GM19468 (cell line): ENCODE data around the gene MTFP1.
A peak's percentile ranks its signal among the peaks of the same experiment; 100 is the strongest.
"Not testable (repeated sequence)": the region's sequence is repeated elsewhere in the genome, so short reads cannot be mapped to it uniquely, and the experiment has no call there.

Experiments
- ATAC-seq: cut with Tn5 transposase; IDR thresholded peaks from one replicate; pipeline ENCODE4 v1.9.1; 2021; ENCODE audit warnings: mild to moderate bottlenecking, moderate library complexity, moderate number of reproducible peaks; ENCODE audit not compliant: unreplicated experiment; ENCODE audit errors: extremely low read depth

Gene MTFP1

DNA sequence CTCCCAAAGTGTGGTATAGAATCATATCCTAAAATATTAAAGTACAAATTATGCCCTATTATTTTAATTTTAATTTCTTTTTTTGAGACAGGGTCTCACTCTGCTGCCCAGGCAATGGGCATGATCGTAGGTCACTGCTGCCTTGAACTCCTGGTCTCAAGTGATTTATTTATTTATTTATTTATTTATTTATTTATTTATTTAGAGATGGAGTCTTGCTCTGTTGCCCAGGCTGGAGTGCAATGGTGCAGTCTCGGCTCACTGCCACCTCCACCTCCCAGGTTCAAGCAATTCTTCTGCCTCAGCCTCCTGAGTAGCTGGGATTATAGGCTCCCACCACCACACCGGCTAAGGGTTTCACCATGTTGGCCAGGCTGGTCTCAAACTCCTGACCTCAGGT, 24.5 kb upstream of the MTFP1 start:
- not testable (repeated sequence) for ATAC-seq

DNA sequence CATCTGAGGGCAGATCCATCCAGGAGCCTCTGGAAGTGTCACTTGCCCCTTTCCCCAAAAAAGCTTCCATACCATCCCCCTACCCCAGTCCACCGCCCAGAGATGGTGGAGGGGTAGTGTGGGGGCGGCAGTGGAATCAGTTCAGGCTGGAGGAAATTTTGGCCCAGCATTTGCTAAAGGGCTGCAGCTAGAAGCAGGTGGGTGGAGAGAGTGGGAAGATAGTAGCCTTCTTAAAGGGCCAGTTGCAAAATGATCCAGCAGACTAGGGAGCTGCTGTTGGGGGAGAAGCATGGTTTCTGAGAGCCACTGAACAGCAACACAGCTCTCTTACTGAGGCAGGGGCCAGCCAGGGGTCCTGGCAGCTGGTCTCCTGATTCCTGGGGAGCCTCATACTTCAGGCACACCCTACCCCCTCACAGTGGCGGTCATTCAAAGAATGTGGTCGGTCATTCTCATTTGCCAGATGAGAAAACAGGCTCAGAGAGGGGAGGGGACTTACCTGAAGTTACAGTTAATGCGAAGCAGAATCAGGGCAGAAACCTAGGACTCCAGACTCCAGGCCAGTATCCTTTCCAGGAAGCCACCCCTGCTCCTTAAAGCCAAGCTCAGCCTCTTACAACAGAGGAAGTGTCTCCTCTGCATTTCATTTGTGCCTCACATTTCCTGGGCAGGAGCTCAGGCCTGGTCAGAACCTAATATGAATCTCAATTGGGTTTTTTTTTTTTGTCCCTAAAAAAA, 23.4 kb upstream of the MTFP1 start:
- ATAC-seq = no peak

DNA sequence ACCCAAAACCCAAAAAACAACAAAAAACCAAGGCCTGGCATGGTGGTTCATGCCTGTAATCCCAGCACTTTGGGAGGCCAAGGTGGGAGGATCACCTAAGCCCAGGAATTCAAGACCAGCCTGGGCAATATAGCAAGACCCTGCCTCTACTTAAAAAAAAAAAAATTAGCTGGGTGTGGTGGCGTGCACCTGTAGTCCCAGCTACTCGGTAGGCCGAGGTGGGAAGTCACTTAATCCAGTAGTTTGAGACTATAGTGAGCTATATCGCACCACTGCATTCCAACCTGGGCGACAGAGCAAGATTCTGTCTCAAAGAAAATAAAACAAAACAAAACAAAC, 22.8 kb upstream of the MTFP1 start:
- ATAC-seq = not testable (repeated sequence)

DNA sequence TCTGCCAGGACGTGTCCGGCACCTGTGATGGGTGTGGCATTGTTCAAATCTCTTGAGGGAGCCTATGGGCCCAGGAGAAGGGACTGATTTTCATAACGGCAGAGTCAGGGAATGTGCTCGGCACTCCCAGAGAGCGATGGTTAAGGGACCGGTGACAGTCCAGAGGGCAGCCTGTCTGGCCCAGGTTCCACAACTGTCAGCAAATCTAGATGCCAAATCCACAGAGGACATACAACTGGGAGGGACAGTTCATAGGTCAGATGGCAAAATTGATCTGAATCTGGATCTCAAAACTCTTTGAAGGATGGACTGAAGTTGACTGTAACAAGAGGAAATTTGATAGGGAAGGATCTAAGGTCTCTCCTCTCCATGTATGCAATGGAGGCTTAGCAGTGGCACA, 21.3 kb upstream of the MTFP1 start:
- ATAC-seq = no peak

DNA sequence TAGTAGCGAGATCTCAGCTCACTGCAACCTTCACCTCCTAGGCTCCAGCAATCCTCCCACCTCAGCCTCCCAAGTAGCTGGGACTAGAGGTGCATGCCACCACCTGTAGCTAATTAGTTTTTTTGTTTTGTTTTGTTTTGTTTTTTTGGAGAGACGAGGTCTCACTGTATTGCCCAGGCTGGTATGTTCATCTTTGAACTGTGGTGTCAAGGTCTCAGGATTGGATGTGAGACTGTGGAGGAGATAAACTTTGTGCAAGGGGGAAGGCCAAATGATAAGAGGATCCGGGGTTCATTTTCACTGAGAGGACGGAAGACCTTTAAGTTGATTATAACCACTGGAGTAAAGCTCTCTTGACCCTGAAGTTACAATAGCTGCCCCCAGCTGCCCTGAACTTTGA, 19.8 kb upstream of the MTFP1 start:
- no peak for ATAC-seq

DNA sequence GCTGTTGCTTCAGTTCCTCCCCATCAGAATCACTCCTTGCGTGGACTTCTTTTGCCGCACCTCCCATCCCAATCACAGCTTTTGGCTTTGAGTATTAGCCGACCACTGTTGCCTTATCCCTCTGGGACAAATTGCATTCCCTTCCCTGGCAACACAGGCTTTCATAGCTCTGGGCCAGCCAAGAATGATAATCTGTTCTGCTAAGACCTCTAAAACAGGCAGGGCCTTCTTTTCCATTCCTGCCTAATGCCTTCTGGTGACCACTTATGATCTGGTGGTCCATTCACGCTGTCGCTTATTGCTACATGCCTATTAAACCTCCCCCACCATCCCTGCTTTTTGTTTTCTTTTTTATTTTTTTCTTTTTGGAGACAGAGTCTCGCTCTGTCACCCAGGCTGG, 19.2 kb upstream of the MTFP1 start:
- no peak for ATAC-seq

DNA sequence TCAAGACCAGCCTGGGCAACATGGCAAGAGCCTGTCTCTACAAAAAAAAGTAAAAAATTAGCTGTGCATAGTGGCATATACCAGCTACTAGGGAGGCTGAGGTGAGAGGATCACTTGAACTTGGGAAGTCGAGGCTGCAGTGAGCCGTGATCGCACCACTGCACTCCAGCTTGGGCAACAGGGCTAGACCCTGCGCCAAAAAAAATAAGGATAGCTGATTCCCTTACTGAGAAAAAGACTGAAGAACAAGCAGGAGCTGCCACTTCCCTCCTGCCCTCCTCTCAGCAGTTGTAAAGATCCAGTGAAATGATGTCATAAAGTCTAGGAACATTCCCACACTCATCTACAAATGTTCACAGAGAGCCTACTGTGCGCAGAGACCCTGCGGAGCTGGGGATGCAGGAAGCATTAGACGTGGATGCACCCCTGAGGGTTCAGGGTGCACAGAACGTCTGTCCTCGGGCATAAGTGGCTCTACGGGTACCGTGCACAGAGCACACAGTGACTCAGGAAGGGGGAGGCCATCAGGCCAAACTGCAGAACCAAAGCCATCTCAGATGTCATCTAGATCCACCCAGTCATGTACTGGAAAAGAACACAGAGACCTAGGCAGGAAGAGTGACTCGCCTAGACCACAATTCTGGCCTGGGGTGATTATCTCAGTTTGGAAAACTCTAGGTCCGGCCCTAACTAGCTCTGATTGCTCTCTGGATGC, 17.0 kb upstream of the MTFP1 start:
- ATAC-seq = no peak

DNA sequence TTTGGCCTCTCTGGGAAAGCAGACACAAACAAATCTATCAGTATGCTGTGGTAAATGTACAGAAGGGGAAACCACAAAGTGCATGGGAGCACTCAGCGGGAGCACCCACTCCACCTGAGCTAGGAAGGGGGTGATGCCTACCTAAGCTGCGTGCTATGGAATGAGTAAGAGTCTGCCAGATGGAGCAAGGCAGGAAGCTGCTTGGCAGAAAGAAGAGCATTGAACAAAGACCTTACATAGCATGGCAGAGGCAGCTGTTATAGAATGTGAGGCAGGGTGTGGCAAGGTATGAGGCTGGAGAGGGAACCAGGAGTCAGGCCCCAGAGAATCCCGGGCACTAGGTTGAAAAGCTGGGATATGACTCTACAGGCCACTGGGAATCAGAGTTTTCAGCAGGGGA, 13.8 kb upstream of the MTFP1 start:
- no peak for ATAC-seq

DNA sequence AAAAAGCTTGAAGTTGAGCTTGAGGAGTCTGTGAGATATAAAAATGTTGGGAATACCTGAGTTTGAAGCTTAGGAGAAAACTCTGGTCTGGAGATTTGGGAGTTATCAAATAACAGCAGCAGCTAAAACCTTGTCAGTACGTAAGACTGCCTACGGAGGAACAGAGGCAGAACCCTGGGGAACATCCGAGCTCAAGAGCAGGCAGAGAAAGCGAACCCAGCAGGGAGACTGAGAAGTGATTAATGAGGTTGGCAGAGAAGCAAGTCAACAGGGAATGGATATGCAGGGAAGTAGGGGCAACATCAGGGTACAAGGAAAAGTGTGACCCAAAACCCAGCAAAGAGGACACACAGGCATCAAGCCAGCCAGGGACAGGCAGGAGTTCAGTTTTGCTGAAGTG, 12.6 kb upstream of the MTFP1 start:
- ATAC-seq = no peak

DNA sequence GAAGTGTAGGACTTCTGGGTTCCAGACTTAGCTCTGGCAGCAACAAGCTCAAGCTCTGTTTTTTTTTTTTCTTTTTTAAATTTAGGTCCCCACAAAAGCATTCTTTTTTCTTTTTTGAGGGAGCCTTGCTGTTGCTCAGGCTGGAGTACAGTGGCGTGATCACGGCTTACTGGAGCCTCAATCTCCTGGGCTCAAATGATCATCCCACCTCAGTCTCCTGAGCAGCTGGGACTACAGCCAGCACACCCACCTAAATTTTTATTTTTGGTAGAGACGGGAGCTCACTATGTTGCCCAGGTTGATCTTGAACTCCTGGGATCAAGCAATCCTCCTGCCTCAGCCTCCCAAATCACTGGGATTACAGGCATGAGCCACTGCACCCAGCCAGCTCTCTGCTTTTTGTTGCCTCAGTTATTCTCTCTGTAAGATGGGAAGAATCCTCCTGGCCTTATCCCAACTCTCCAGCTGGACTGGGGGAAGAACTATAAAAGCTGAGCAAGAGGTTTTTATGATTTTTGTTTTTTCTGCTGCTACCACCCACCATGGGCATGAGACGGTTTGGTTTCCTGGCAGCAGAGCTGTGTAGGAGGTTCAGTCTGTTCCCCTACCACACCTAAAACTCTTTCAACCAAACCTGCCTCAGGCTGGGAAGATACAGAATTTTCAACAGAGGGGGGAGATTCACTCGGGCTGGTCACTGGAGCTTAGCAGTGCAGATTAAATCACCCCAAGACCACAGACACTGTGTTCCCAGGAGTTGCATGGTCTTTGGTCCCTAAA, 11.6 kb upstream of the MTFP1 start:
- ATAC-seq = no peak

DNA sequence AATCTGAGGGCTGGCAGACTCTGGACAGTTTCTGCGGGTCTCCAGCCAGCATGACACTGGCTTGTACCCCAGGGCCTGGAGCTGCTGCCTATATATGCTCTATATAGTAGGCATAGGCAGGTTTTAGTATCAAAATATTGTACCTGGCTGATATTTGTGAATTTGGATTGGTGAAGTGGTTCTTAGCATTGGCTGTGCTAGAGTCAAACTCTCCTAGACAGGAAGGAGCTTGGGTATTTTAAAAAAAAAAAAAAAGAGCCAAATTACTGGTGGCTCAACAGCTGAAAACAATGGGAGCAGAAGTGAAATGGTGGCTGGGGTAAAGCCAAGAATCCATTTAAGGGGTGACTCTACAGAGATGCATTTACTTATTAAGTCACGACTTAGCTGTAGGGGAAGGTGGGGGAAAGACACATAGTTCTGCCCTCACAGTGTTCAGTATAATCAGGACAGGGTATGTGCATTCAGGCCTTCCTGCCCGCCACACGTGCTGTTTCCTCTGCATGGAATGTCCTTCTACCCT, 11.0 kb upstream of the MTFP1 start:
- ATAC-seq = no peak

DNA sequence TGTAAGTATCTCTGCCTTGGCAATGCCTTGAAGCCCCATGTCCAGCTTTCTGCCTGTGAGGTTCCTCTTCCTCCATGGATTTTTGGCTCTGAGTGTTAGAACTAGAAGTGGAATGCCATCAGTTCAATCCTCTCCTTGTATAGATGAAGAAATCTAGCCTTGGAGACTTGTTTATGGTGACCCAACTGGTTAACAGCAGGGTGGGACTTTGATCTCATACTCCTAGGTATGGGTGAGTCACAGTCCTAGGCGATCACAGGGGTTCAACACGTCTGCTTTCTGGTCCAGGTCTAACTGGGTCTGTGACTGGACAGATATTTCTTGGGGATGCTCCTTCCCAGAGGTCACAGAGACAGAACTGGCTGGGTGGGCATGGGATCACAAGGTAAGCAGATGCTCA, 9.2 kb upstream of the MTFP1 start:
- no peak for ATAC-seq

DNA sequence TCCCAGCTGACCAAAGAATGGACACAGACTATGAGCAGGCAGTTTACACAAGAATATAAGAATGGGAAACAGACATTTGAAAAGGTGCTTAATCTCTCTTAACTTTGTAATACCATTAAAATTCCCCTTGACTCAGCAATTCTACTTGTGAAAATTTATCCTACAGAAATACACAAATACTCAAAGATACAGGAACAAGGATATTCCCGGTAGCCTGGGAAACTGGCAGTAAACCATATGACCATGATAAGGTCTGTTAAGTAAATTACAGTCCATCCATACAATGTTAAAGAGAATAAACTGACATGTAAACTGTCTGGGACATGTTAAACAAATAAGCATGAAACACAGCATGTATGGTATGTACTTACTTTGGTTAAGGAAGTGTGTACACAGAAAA, 8.7 kb upstream of the MTFP1 start:
- ATAC-seq = no peak

DNA sequence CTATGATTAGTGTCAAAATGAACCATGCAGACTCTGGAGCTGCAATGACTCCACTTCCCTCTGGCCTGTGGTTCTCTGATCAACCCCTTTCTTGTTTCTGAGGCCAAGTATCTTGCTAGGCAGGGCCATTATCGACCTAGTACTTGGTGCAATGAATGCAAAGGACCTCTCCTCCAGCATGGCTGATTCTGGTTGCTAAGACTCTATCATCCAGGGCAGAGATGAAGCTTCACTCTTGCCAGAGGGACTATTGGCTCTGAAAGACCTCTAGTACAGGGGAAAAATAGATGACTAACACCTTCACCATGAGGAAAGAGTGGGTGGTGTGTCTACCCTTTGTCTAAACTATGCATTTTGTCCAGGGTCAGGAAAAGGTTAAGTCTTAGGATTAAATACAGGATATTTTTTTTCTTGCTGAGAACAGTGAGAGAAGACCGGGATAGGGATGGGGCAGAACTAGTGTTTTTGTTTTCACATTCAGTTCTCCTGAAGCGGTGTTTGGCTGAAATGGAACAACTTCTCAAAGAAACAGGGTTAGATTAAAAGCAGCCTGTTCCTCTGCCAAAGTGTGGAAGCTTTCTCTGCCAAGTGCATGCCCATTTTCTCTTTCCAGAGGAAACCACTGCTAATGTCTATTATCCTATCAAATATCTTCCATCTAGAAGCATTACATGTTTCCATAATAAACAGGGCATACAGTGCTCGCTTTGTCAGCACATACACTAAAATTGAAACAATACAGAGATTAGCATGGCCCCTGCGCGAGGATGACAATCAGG, 5.0 kb upstream of the MTFP1 start:
- no peak for ATAC-seq

DNA sequence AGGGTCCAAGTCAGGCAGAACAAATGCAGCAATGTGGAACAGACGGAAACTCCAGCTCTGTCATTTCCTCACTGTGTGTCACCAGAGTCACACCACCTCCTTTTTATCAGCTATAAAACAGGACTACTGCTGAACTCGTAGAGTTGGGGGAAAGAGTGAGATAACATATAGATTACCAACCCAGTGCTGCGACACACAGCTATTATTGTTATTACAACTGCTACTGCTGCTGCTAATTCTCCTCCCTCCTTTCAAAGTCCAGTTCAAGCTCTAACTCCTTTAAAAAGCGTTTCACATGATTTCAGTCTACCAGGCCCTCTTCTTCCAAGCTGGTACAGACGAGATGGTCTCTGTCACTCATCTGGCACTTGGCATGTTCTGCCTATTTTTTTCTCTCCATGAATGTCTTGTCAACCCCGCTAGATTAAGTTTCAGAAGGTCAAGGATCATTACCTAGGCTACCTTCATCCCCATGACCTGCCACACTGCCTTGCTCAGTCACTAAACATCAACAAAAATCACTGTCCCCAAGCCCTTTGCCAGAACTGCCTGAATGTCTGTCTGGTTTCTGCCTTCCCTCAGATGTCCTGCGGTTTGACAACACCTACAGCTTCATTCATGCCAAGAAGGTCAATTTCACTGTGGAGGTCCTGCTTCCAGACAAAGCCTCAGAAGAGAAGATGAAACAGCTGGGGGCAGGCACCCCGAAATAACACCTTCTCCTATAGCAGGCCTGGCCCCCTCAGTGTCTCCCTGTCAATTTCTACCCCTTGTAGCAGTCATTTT, 3.7 kb upstream of the MTFP1 start:
- ATAC-seq = no peak

DNA sequence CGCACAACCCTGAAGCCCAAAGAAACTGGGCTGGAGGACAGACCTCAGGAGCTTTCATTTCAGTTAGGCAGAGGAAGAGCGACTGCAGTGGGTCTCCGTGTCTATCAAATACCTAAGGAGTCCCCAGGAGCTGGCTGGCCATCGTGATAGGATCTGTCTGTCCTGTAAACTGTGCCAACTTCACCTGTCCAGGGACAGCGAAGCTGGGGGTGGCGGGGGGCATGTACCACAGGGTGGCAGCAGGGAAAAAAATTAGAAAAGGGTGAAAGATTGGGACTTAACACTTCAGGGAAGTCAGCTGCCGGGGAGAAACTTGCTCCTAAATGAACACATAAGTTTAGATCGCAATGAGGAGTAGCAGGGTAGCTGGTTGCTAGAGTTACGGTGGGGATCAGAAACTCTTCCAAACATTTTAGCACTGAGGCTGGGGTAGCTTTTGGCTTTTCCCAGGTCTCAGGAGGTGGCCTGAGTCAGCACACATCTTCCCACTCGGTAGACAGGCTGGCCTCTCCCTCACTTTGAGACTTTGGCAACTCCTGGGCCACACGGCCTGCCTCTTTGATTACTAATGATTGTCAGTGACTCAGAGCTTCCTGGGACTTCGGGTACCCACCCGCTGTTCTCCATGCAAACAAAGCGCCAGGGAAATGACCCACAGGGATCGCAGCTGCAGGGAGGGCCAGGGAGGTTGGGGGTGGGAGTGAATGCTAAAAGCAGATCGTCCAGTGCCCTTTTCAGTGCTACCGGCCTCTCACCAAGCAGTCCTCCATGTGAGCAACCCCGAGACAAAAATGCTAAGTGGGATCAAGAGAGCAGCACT, 2.9 kb upstream of the MTFP1 start:
- no peak for ATAC-seq

DNA sequence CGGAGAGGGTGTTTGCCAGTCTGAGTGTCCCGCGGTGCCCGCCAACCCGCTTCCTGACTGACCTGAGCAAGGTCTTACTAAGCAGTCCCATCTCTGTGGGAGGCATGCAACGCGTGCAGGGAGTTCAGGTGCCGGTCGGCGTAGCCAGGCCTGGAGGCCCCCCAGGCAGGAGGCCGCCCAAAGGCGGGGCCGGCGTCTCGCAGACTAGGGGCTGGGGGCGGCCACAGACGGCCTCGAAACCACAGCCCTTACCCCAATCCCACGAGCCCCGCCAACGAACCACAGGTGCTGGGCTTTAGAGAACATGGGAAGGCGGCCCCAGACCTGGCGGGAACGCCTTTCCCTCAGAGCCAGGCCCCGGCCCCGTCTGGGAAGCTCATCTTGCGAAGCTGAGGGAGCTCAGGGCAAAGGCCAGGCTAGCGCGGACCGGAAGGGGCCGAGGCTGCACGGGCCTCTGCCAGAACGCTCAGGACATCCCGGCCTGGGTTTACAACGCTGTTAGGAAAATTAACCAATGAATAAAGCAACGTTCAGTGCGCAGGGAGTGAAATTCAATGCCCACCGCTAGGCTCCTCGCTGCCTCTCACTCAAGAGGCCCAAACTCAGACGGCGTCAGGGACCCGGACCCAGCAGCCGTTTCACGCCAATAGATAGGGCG, 2.1 kb upstream of the MTFP1 start:
- ATAC-seq = no peak

DNA sequence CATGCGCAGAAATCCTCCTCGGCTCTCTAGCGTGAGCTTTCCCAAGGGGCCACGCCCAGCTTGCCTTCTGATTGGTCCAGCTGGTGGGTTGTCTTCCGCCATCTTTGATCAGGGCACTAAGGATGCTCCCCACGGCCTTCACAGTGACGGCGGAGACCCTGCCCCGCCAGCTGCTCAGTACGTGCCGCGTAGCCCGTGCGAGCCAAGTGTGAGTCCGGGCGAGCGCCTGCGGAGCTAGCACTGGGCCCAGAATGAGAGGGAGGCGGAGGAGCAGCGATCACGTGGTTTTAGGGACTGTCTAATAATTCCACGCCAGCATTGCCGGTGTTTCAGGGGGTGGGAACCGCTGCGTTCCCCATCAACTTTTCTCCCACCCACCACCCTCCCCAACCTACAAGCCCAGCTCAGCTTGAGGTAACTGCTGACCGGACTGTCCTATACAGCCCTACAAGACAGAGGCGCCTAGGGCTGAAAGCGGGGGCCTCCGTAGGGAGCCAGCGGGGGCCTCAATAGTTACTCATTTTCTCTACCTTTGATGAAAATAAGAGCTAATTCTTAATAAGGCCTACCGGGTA, 1.5 kb upstream of the MTFP1 start:
- peak; percentile 77 for ATAC-seq
